Ovary (tissue), 9 donors: Measurements from ENCODE around the gene ELAVL2. TPM values are rescaled to one million over a fixed set of nuclear protein-coding genes. Genes with fewer than 3 reads are reported as not detected.

Source experiments
- DNase-seq, 5 donors: peaks; one replicate each; pipeline ENCODE4 v3.0.0-alpha.2; 2019 to 2020
- H3K27ac ChIP-seq, 2 donors: fragments of 200-600 bp; one replicate each; pipeline versions ENCODE4 v1.5.1 to v1.8.0; 2019 to 2022
- H3K27me3 ChIP-seq: fragments of 200-600 bp; one replicate; pipeline ENCODE4 v1.8.0; 2022
- H3K36me3 ChIP-seq: fragments of 200-600 bp; sonication (generic); one replicate; pipeline ENCODE4 v1.5.1; 2019
- H3K4me1 ChIP-seq: one replicate; pipeline ENCODE4 v1.8.1; 2013; ENCODE audit warnings: mild to moderate bottlenecking, moderate library complexity; ENCODE audit not compliant: insufficient read depth
- H3K4me3 ChIP-seq: fragments of 200-600 bp; sonication (generic); one replicate; pipeline ENCODE4 v1.5.1; 2017
- H3K9me3 ChIP-seq, 2 donors: fragments of 200-600 bp in 1 of 2; sonication (generic) in 1 of 2; one replicate each; pipeline versions ENCODE4 v1.5.1 to v1.8.1; 2013 to 2019; ENCODE audit warnings: mild to moderate bottlenecking in 1 of 2, moderate library complexity in 1 of 2
- CTCF ChIP-seq, 3 donors: fragments of 450-650 bp in 2 of 3; fragments of 200-600 bp in 1 of 3; IDR thresholded peaks; one replicate each; pipeline versions ENCODE4 v1.5.1 to v1.8.0; 2016 to 2022; ENCODE audit warnings: antibody characterized with exemption in 3 of 3, mild to moderate bottlenecking in 1 of 3
- EP300 ChIP-seq: sonication (generic); formaldehyde crosslinking; IDR thresholded peaks from one replicate; pipeline ENCODE4 v1.6.1; 2017; ENCODE audit warnings: antibody characterized with exemption
- POLR2A ChIP-seq: fragments of 450-650 bp; IDR thresholded peaks from one replicate; pipeline ENCODE4 v1.6.1; 2017; ENCODE audit warnings: antibody characterized with exemption, mild to moderate bottlenecking, moderate library complexity
- WGBS, 3 donors: extraction: QIAGEN DNeasy Blood & Tissue Kit in 1 of 3; methylation state at CpG; one replicate each; pipeline versions ENCODE4 v1.1.5 to v1.1.7; 2013 to 2017; 5-methylcytosine and 5-hydroxymethylcytosine counted together
- intact Hi-C, 4 donors: fragments of 100-400 bp; cut with DNase I; formaldehyde crosslinking; loops; one replicate each; pipeline versions ENCODE4 v1.11.0 to v1.15.1; 2022 to 2023
- polyA plus RNA-seq, 2 donors: library from polyadenylated mRNA; stranded (reverse); fragments of 200-250 nt in 1 of 2; fragments of 350-450 nt in 1 of 2; fragmentation: Illumina TruSeq in 1 of 2; extraction: RNeasy Lipid Tissue Mini Kit (QIAGEN cat#74804) in 1 of 2; gene quantifications; one replicate each; pipeline ENCODE4 v1.2.3, GENCODE V29; 2013 to 2014
- total RNA-seq, 7 donors: library from RNA; depleted of rRNA in 2 of 7; stranded (reverse); fragments of >200 nt in 2 of 7; fragmentation: NEBNext Ultra II Directional in 3 of 7; extraction: Animal tissue kit (Norgen Biotek cat#: 25700) in 3 of 7; gene quantifications; one replicate each; pipeline versions ENCODE4 v1.1.0 to v1.2.4, GENCODE V29; 2016 to 2023
- donor health status: DM: no; HTN: no; CAD: no; lungs with moderate emphysema.
- donor health status: DM: no; HTN: no; CAD: no.
- donor health status: Bipolar disorder and iron deficiency.
- donor health status: DM: yes; HTN: yes; CAD: no.
- donor health status: DM: no; HTN: no; CAD: no.
- donor health status: DM: yes; HTN: yes; CAD: no.

Gene ELAVL2
- total and polyA plus RNA-seq, 9 donors: 0.36 to 1.7 (median 0.97) TPM

DNA sequence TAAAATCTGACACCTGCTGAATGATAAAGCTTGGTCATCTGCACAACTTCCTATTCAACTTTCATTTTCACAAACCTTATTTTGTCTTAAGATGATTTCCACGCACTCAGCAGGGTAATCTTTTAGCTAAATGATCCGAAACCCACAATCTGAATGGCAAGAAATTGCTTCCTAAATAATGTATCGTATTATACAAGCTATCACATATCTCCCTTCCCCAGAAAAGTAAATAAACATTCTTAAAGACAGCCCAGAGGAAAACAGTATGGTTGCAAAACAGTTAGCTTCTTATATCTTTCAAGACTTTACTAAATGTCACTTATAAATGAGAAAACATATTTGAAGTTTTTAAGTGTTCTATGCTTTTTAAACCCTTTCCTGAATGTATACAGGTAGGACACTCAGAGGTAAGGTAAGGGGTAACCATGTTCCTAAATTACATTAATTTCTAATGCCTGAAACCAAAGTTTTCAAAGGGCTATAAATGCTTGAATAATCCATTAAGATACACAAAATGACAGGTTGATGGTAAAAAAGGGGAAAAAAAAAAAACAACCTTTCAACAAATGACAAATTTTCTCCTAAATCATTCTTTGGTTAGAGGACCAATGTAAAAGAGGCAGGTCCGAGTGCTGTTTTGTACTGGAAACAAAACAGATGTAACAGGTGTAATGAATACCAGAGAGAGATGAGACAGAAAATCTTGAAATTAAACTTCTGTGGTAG is 36.3 kb downstream of the ELAVL2 start:
- intact Hi-C loops: no loop called here

GRCh38 chr9:23784962-23785361 is 41.1 kb downstream of the ELAVL2 start:
- no peak for TF ChIP-seq EP300
- no peak for TF ChIP-seq CTCF (IDR thresholded peaks at IDR 0.05)
- no peak for TF ChIP-seq POLR2A
- Histone ChIP-seq H3K27me3 (no peaks in the 10 kb centered on the region), H3K9me3 (no peaks in the 10 kb centered on the region), H3K36me3 (no peaks in the 10 kb centered on the region), H3K4me3 (no peak overlapping the region), H3K27ac (no peak overlapping the region), H3K4me1 (no peaks in the 10 kb centered on the region)
- WGBS, 3 donors: 94 to 96% (median 94%) methylated on average over 1 of the region's 1 CpG
- intact Hi-C loops: no loop called here
- DNase-seq: no peak

More for the DNA sequence above, 36.3 kb downstream of the ELAVL2 start:
- DNase-seq: no peak
- Histone ChIP-seq H3K9me3 (no peaks in the 10 kb centered on the region), H3K4me3 (no peak overlapping the region), H3K4me1 (no peaks in the 10 kb centered on the region), H3K27me3 (no peaks in the 10 kb centered on the region), H3K27ac (no peak overlapping the region), H3K36me3 (no peaks in the 10 kb centered on the region)
- TF ChIP-seq POLR2A: no peak
- TF ChIP-seq CTCF (IDR thresholded peaks at IDR 0.05): no peak
- TF ChIP-seq EP300: no peak
- 74 to 82% (median 80%) methylated on average over 4 of the region's 4 CpGs for WGBS, 3 donors

- peaks cover 2% of the 10 kb centered on the region for H3K4me1 ChIP-seq
- H3K9me3 ChIP-seq: no peaks in the 10 kb centered on the region
- intact Hi-C loops: no loop called here
- H3K27ac ChIP-seq: no peak overlapping the region
- no peak overlapping the region for H3K4me3 ChIP-seq
- H3K36me3 ChIP-seq: no peaks in the 10 kb centered on the region
- no peaks in the 10 kb centered on the region for H3K27me3 ChIP-seq
- WGBS, 3 donors: 42 to 100% (median 94%) methylated on average over 1 of the region's 1 CpG
- no peak for DNase-seq
- TF ChIP-seq EP300: no peak
- no peak for TF ChIP-seq CTCF (IDR thresholded peaks at IDR 0.05)
- TF ChIP-seq POLR2A: no peak
Measured at GRCh38 chr9:23783509-23783908, 42.5 kb downstream of the ELAVL2 start.

DNA sequence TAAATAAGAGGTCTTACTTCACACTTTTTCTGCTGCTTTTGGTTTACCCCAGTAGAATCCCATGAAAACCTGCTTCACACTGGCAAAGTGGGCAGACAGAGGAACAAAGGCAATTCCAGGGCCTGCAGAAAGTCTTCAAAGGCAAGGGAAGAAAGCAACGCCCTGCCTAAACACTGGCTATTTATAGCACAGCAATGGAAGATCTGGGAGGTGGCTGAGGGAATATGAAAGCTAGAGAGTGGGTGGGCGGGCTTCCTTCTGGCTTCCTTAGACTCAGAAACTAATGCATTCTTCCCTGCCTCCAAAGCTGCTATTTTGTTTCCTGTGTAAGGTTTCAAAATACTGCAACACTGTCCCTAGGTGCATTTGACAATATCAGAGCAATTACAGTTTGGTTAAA is 46.8 kb downstream of the ELAVL2 start:
- TF ChIP-seq CTCF (IDR thresholded peaks at IDR 0.05): no peak
- no peak for TF ChIP-seq EP300
- TF ChIP-seq POLR2A: no peak
- DNase-seq: no peak
- Histone ChIP-seq H3K4me3 (no peak overlapping the region), H3K4me1 (peaks cover 2% of the 10 kb centered on the region), H3K36me3 (no peaks in the 10 kb centered on the region), H3K9me3 (no peaks in the 10 kb centered on the region), H3K27me3 (no peaks in the 10 kb centered on the region), H3K27ac (no peak overlapping the region)
- WGBS, 3 donors: 17 to 32% (median 18%) methylated on average over 2 of the region's 2 CpGs
- intact Hi-C loops: no loop called here
